HG02943 (cell line): ENCODE data around the gene CDC34.

Source experiments
- ATAC-seq: cut with Tn5 transposase; IDR thresholded peaks from one replicate; pipeline ENCODE4 v1.9.1; 2021; ENCODE audit warnings: mild to moderate bottlenecking, low read depth, moderate library complexity; ENCODE audit not compliant: unreplicated experiment

CDC34 gene

GRCh38 chr19:496986-497385 lies 34.6 kb upstream of the CDC34 start:
- no peak for ATAC-seq

GRCh38 chr19:497491-497868 lies 34.1 kb upstream of the CDC34 start:
- no peak for ATAC-seq

DNA sequence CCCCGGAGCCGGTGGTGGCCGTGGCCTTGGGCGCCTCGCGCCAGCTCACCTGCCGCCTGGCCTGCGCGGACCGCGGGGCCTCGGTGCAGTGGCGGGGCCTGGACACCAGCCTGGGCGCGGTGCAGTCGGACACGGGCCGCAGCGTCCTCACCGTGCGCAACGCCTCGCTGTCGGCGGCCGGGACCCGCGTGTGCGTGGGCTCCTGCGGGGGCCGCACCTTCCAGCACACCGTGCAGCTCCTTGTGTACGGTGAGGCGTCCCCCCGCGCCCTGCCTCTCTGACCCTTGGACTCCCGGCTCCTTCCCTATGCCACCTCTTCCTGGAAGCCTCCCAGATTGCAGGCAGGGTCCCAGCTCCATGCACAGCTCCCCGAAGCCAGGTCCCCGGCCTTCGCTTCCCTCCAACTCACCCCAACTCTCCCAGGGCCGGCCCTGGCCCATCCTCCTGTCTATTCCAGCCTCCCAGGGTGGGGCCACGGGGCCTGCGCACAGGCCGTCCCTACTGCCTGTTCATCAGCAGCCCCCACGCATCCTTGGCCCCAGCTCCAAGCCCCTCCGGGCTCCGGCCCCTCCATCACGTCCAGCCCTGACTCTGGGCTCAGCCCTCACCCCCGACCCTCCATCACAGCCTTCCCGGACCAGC lies 33.6 kb upstream of the CDC34 start:
- ATAC-seq, result no peak

- no peak for ATAC-seq
Observed at GRCh38 chr19:498511-498891, 33.1 kb upstream of the CDC34 start.

DNA sequence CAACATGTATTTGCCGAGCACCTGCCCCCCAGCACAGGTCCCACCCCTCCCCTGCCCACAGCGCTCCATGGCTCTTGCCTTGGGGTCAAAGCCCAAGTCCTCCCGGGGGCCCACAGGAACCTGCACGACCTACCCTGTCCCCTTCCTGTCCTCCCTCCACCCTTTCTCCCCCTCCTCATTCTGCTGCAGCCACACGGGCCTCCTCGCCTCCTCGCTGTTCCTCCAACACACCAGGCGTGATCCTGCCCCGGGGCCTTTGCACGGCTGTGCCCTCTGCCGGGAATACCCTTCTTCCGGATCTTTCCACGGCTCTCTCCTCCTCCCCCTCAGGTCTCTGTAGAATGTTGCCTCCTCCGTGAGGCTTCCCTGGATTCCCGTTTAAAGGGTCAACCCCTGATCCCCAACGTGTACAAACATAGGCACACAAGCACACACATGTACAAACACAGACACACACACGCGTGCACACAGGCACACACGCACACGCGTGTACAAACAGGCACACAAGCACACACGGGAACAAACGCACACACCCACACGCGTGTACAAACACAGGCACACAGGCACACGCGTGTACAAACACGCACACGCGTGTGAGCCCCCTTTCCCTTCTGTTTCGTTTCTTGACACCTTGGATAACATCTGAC lies 32.5 kb upstream of the CDC34 start:
- ATAC-seq, result no peak

GRCh38 chr19:501646-502045 lies 29.9 kb upstream of the CDC34 start:
- ATAC-seq, result no peak

DNA sequence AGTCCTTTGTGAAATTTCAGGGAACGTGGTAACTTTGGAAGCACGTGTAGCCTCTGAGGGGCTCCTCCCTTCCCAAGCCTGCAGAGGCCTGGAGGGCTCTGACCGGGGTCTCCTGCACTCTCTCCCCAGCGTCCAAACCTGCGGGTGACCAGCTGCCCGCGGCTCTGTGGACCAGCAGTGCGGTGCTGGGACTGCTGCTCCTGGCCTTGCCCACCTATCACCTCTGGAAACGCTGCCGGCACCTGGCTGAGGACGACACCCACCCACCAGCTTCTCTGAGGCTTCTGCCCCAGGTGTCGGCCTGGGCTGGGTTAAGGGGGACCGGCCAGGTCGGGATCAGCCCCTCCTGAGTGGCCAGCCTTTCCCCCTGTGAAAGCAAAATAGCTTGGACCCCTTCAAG lies 26.9 kb upstream of the CDC34 start:
- no peak for ATAC-seq

- peak; percentile 72 for ATAC-seq
Observed at GRCh38 chr19:506404-507285, 24.9 kb upstream of the CDC34 start.

- peak; percentile 56 for ATAC-seq
Observed at GRCh38 chr19:507286-508203, 24.0 kb upstream of the CDC34 start, which contains the start of gene TPGS1. TSS of gene TPGS1 (plus strand) at chr19:507497. CDS start at chr19:507507, 10 bp downstream.

GRCh38 chr19:508204-509150 lies 23.1 kb upstream of the CDC34 start:
- ATAC-seq, result no peak

GRCh38 chr19:510606-511100 lies 20.9 kb upstream of the CDC34 start:
- ATAC-seq, result no peak

DNA sequence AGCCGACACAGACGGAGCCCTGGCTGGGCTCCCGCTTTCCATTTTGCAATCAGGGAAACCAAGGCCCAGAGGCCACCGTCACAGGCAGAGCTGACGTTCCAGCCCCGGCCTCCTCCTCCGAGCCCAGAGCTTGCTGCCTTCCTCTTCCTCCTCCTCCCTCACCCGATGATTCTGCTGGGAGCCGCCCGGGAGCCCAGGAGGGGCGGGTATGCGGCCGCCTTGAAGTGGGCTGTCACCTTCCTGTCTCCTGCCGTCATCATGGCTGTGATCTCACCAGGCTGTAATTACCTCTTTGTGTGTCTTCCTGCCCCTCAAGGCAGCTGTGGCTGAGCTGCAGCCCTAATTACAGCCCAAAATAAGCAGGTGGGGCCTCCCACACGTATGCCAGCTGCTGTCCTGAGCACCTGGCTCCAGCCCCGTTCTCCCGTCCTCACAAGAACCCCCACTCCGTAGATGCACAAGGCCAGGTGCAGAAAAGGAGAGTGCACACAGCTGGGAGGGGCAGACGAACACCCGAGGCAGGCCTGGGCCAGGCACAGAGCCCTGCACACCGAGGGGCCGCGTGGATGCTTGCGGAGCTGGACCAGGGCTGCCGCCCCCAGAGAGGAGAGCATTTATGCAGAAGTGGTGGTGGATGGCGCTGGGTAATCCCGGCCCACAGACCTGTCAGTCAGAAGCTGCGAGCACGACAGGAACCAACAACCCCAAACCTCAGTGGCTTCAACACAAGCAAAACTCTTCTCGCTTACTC lies 20.3 kb upstream of the CDC34 start:
- no peak for ATAC-seq

- no peak for ATAC-seq
Observed at GRCh38 chr19:512547-513365, 18.8 kb upstream of the CDC34 start.

DNA sequence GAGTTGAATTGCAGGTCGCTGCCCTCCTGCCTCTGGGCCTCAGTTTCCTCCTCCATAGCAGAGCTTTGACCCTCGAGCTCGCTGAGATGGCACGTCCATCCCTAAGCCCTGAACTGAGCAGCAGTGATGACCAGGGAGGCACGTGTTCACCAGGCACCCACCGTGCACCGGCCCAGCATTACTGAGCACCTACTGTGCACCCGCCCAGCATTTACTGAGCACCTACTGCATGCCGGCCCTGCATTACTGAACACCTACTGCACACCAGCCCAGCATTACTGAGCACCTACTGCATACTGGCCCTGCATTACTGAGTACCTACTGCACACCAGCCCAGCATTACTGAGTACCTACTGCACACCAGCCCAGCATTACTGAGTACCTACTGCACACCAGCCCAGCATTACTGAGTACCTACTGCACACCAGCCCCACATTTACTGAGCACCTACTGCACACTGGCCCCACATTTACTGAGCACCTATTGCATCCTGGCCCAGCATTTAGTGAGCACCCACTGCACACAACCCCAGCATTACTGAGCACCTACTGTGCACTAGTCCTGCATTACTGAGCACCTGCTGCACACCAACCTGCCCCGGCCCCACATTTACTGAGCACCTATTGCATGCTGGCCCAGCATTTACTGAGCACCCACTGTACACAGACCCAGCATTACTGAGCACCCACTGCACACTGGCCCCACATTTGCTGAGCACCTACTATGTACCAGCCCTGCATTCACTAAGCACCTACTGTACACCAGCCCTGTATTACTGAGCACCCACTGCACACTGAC lies 18.0 kb upstream of the CDC34 start:
- no peak for ATAC-seq

GRCh38 chr19:514166-514663 lies 17.3 kb upstream of the CDC34 start:
- ATAC-seq, result no peak

DNA sequence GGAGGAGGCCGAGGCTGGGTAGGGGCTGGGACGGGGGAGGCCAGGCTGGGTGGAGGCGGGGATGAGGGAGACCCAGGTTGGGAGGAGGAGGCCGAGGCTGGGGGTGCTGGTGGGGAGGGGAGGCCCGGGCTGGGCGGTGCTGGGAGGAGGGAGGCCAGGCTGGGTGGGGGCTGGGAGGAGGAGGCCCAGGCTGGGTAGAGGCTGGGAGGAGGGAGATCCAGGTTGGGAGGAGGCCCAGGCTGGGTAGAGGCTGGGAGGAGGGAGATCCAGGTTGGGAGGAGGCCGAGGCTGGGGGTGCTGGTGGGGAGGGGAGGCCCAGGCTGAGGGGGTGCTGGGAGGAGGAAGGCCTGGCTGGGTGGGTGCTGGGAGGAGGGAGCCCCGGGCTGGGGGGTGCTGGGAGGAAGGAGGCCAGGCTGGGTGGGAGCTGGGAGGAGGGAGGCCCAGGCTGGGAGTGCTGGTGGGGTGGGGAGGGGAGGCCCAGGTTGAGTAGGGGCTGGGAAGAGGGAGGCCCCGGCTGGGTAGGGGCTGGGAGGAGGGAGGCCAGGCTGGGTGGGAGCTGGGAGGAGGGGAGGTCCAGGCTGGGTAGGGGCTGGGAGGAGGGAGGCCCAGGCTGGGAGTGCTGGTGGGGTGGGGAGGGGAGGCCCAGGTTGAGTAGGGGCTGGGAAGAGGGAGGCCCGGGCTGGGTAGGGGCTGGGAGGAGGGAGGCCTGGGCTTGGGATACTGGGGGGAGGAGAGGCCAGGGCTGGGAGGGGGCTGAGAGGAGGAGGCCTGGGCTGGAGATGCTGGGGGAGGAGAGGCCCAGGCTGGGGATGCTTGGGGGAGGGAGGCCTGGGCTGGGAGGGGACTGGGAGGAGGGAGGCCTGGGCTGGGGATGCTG lies 13.6 kb upstream of the CDC34 start:
- no peak for ATAC-seq
